ENCODE results near the gene SIL1. TPM values are rescaled to one million over a fixed set of nuclear protein-coding genes. Genes with fewer than 3 reads are reported as not detected.
"Not testable (repeated sequence)": the region's sequence is repeated elsewhere in the genome, so short reads cannot be mapped to it uniquely, and the experiment has no call there.

SIL1 gene
- total and polyA plus RNA-seq, 2 donors (not counting 3 experiments of a cell fraction or from before 2014, with no cell fraction given): 47.6 to 67.2 TPM

GRCh38 chr5:139164897-139165296 is 33.3 kb downstream of the SIL1 start:
- dilution Hi-C loops (cut with MboI; ENCODE audit: extremely low pct_ligation_motif_present, low sequenced_read_pairs); POLR2A ChIA-PET: not testable (repeated sequence)

DNA sequence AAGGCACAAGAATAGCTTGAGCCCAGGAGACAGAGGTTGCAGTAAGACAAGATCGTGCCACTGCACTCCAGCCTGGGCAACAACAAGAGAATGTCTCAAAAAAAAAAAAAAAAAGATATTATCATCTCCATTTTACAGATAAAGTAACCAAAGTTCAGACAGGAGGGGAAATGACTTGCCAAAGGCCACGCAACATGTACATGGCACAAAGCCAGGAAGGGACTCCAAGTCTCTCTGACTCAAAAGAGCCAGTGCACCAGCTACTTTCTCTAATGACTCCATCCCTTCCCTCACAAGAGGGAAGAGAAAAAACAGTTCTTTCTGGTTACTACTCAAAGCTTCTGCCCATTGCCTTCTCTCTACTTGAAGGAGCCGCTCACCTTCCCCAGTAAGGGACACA is 34.1 kb downstream of the SIL1 start:
- no peak overlapping the region for H3K27ac ChIP-seq (ENCODE audit: insufficient read depth, low read depth, low read length)
- no TSS peak for BruUV-seq (replicated peaks)
- H3K4me1 ChIP-seq (ENCODE audit: control insufficient read depth, extremely low read depth, insufficient read depth, low read length): peaks cover 14% of the 10 kb centered on the region
- no peak overlapping the region for H2AFZ ChIP-seq (ENCODE audit: low read depth, low read length)
- TF ChIP-seq GATA2 (IDR thresholded peaks at IDR 0.05; ENCODE audit: insufficient read depth, insufficient read length, low read depth, low read length) (peak; percentile 81), FOS (IDR thresholded peaks at IDR 0.05; ENCODE audit: borderline replicate concordance, insufficient read depth, low read length) (peak; percentile 14), POLR2AphosphoS5 (IDR thresholded peaks at IDR 0.05; ENCODE audit: insufficient read depth, low read depth, low read length) (peak; percentile 59), MYC (IDR thresholded peaks at IDR 0.05; ENCODE audit: low read depth, low read length) (no peak), EZH2 (IDR thresholded peaks at IDR 0.05; ENCODE audit: borderline replicate concordance, low read depth, low read length, severe bottlenecking) (no peak)
- TF ChIP-seq, protein P1, sequence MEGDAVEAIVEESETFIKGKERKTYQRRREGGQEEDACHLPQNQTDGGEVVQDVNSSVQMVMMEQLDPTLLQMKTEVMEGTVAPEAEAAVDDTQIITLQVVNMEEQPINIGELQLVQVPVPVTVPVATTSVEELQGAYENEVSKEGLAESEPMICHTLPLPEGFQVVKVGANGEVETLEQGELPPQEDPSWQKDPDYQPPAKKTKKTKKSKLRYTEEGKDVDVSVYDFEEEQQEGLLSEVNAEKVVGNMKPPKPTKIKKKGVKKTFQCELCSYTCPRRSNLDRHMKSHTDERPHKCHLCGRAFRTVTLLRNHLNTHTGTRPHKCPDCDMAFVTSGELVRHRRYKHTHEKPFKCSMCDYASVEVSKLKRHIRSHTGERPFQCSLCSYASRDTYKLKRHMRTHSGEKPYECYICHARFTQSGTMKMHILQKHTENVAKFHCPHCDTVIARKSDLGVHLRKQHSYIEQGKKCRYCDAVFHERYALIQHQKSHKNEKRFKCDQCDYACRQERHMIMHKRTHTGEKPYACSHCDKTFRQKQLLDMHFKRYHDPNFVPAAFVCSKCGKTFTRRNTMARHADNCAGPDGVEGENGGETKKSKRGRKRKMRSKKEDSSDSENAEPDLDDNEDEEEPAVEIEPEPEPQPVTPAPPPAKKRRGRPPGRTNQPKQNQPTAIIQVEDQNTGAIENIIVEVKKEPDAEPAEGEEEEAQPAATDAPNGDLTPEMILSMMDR (IDR thresholded peaks at IDR 0.05; ENCODE audit: extremely low read depth in 1 of 2, insufficient read depth in 1 of 2, low read depth in 1 of 2, low read length in 2 of 2): no peak
- no peak overlapping the region for H3K9ac ChIP-seq (replicated peaks; ENCODE audit: extremely low read depth, insufficient read depth, low read length)
- H3K27me3 ChIP-seq (ENCODE audit: control insufficient read depth in 2 of 2, insufficient read depth in 2 of 2, low read length in 2 of 2): no peaks in the 10 kb centered on the region
- ChIA-PET CTCF (interaction anchor here (0.7 to 1.2 kb wide), 3 partner anchors 16 to 263 kb away, joined by 3 to 5 read pairs (median 3); no protein-coding TSS in a partner anchor), POLR2A (interaction anchor here (0.7 kb wide), 1 partner anchor 327 kb away, joined by 6 read pairs; no protein-coding TSS in a partner anchor)
- no peaks in the 10 kb centered on the region for H3K9me3 ChIP-seq (replicated peaks; ENCODE audit: control insufficient read depth, insufficient read depth, low read length)
- no peaks in the 10 kb centered on the region for H3K36me3 ChIP-seq (ENCODE audit: control insufficient read depth in 2 of 2, extremely low read depth in 1 of 2, insufficient read depth in 2 of 2, low read length in 2 of 2)
- no peaks in the 10 kb centered on the region for H4K20me1 ChIP-seq (replicated peaks; ENCODE audit: control insufficient read depth, extremely low read depth, insufficient read depth, low read length)
- intact Hi-C loops (cut with micrococcal nuclease) (no loop called here), dilution Hi-C loops (cut with MboI; ENCODE audit: extremely low pct_ligation_motif_present, low sequenced_read_pairs) (no loop called here)
- DNase-seq (ENCODE audit: low read depth, low spot score): peak; percentile 68
- FAIRE-seq: peak; percentile 79
- no peaks in the 10 kb centered on the region for H3K9me1 ChIP-seq (replicated peaks; ENCODE audit: control insufficient read depth, extremely low read depth, insufficient read depth, low read length)
- H3K79me2 ChIP-seq (ENCODE audit: control insufficient read depth, insufficient read depth, low read length): no peaks in the 10 kb centered on the region
- no peak overlapping the region for H3K4me3 ChIP-seq (replicated peaks in 1 of 3; ENCODE audit: insufficient read depth in 1 of 3, low read depth in 1 of 3, low read length in 3 of 3)
- peak overlapping the region; percentile 13 for H3K4me2 ChIP-seq (ENCODE audit: insufficient read depth, low read length)

More at GRCh38 chr5:139164897-139165296, 33.3 kb downstream of the SIL1 start:
- H3K4me1 ChIP-seq (ENCODE audit: control insufficient read depth, extremely low read depth, insufficient read depth, low read length): peaks cover 14% of the 10 kb centered on the region
- H3K36me3 ChIP-seq (ENCODE audit: control insufficient read depth in 2 of 2, extremely low read depth in 1 of 2, insufficient read depth in 2 of 2, low read length in 2 of 2); H3K9me3 ChIP-seq (replicated peaks; ENCODE audit: control insufficient read depth, insufficient read depth, low read length); H3K9ac ChIP-seq (replicated peaks; ENCODE audit: extremely low read depth, insufficient read depth, low read length); H3K27me3 ChIP-seq (ENCODE audit: control insufficient read depth in 2 of 2, insufficient read depth in 2 of 2, low read length in 2 of 2); intact Hi-C loops (cut with micrococcal nuclease); DNase-seq (ENCODE audit: low read depth, low spot score); H3K4me3 ChIP-seq (replicated peaks in 1 of 3; ENCODE audit: insufficient read depth in 1 of 3, low read depth in 1 of 3, low read length in 3 of 3); H3K4me2 ChIP-seq (ENCODE audit: insufficient read depth, low read length); BruUV-seq (replicated peaks); H4K20me1 ChIP-seq (replicated peaks; ENCODE audit: control insufficient read depth, extremely low read depth, insufficient read depth, low read length); CTCF ChIA-PET; H3K9me1 ChIP-seq (replicated peaks; ENCODE audit: control insufficient read depth, extremely low read depth, insufficient read depth, low read length); H3K27ac ChIP-seq (ENCODE audit: insufficient read depth, low read depth, low read length); H3K79me2 ChIP-seq (ENCODE audit: control insufficient read depth, insufficient read depth, low read length); H2AFZ ChIP-seq (ENCODE audit: low read depth, low read length): not testable (repeated sequence)
- TF ChIP-seq GATA2 (IDR thresholded peaks at IDR 0.05; ENCODE audit: insufficient read depth, insufficient read length, low read depth, low read length): peak; percentile 51
- peak; percentile 72 for FAIRE-seq
